Measurements from ENCODE around the gene GNAT1.

- no peak for TF ChIP-seq POLR2A (IDR thresholded peaks at IDR 0.05)
- TF ChIP-seq CTCF (IDR thresholded peaks at IDR 0.05) = no peak
- no peak for TF ChIP-seq EP300 (IDR thresholded peaks at IDR 0.05)
These were observed 19.7 kb upstream of the GNAT1 start for GRCh38 chr3:50171540-50172301.
